ENCODE measurements around the gene MED13L. TPM values are rescaled to one million over a fixed set of nuclear protein-coding genes. Genes with fewer than 3 reads are reported as not detected.

The MED13L gene
- total and polyA plus RNA-seq, 2 donors (not counting 3 experiments of a cell fraction or from before 2014, with no cell fraction given) = 27.4 to 93.6 TPM

GRCh38 chr12:116236976-116237375 lies 40.5 kb downstream of the MED13L start:
- Histone ChIP-seq H2AFZ (ENCODE audit: low read depth, low read length) (no peak overlapping the region), H3K4me3 (replicated peaks in 1 of 3; ENCODE audit: insufficient read depth in 1 of 3, low read depth in 1 of 3, low read length in 3 of 3) (no peak overlapping the region), H4K20me1 (replicated peaks; ENCODE audit: control insufficient read depth, extremely low read depth, insufficient read depth, low read length) (peaks cover 12% of the 10 kb centered on the region), H3K4me2 (ENCODE audit: insufficient read depth, low read length) (no peak overlapping the region), H3K9me3 (replicated peaks; ENCODE audit: control insufficient read depth, insufficient read depth, low read length) (no peaks in the 10 kb centered on the region), H3K4me1 (ENCODE audit: control insufficient read depth, extremely low read depth, insufficient read depth, low read length) (peaks cover 20% of the 10 kb centered on the region), H3K9ac (replicated peaks; ENCODE audit: extremely low read depth, insufficient read depth, low read length) (no peak overlapping the region), H3K79me2 (ENCODE audit: control insufficient read depth, insufficient read depth, low read length) (peaks cover 75% of the 10 kb centered on the region), H3K9me1 (replicated peaks; ENCODE audit: control insufficient read depth, extremely low read depth, insufficient read depth, low read length) (no peaks in the 10 kb centered on the region), H3K27me3 (ENCODE audit: control insufficient read depth in 2 of 2, insufficient read depth in 2 of 2, low read length in 2 of 2) (no peaks in the 10 kb centered on the region), H3K36me3 (ENCODE audit: control insufficient read depth in 2 of 2, extremely low read depth in 1 of 2, insufficient read depth in 2 of 2, low read length in 2 of 2) (no peaks in the 10 kb centered on the region), H3K27ac (ENCODE audit: insufficient read depth, low read depth, low read length) (no peak overlapping the region)
- TF ChIP-seq POLR2A (IDR thresholded peaks at IDR 0.05; ENCODE audit: low read depth, low read length) (no peak), MYC (IDR thresholded peaks at IDR 0.05; ENCODE audit: low read depth, low read length) (no peak), EZH2 (IDR thresholded peaks at IDR 0.05; ENCODE audit: borderline replicate concordance, low read depth, low read length, severe bottlenecking) (no peak), FOS (IDR thresholded peaks at IDR 0.05; ENCODE audit: borderline replicate concordance, insufficient read depth, low read length) (no peak), GATA2 (IDR thresholded peaks at IDR 0.05; ENCODE audit: insufficient read depth, insufficient read length, low read depth, low read length) (no peak), POLR2AphosphoS5 (IDR thresholded peaks at IDR 0.05; ENCODE audit: insufficient read depth, low read depth, low read length) (no peak), CTCF (IDR thresholded peaks at IDR 0.05; ENCODE audit: extremely low read depth in 1 of 2, insufficient read depth in 1 of 2, low read depth in 1 of 2, low read length in 2 of 2) (no peak)
- TF ChIP-seq, protein P1, sequence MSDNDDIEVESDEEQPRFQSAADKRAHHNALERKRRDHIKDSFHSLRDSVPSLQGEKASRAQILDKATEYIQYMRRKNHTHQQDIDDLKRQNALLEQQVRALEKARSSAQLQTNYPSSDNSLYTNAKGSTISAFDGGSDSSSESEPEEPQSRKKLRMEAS (IDR thresholded peaks at IDR 0.05; ENCODE audit: insufficient read depth, insufficient read length) = no peak
- FAIRE-seq (no peak), DNase-seq (ENCODE audit: low read depth, low spot score) (no peak)
- no TSS peak for BruUV-seq (replicated peaks)
- ChIA-PET POLR2A (no interaction called here), CTCF (interaction anchor here (0.8 to 3.6 kb wide), 32 partner anchors 9 to 472 kb away, joined by 3 to 79 read pairs (median 6); no protein-coding TSS in a partner anchor)
- dilution Hi-C loops (cut with MboI; ENCODE audit: extremely low pct_ligation_motif_present, low sequenced_read_pairs) (no loop called here), intact Hi-C loops (cut with micrococcal nuclease) (loop anchor here (1.0 to 5.0 kb wide), 7 partner anchors 40 to 362 kb away; partner anchors contain the start of gene MED13L)
